ENCODE data around the gene TTLL3.

The TTLL3 gene

GRCh38 chr3:9781551-9781950, 28.5 kb upstream of the TTLL3 start:
- H3K4me3 ChIP-seq (replicated peaks in 1 of 2; ENCODE audit: low read depth in 2 of 2, low read length in 2 of 2), result no peak overlapping the region
- TF ChIP-seq, protein P1, sequence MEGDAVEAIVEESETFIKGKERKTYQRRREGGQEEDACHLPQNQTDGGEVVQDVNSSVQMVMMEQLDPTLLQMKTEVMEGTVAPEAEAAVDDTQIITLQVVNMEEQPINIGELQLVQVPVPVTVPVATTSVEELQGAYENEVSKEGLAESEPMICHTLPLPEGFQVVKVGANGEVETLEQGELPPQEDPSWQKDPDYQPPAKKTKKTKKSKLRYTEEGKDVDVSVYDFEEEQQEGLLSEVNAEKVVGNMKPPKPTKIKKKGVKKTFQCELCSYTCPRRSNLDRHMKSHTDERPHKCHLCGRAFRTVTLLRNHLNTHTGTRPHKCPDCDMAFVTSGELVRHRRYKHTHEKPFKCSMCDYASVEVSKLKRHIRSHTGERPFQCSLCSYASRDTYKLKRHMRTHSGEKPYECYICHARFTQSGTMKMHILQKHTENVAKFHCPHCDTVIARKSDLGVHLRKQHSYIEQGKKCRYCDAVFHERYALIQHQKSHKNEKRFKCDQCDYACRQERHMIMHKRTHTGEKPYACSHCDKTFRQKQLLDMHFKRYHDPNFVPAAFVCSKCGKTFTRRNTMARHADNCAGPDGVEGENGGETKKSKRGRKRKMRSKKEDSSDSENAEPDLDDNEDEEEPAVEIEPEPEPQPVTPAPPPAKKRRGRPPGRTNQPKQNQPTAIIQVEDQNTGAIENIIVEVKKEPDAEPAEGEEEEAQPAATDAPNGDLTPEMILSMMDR (IDR thresholded peaks at IDR 0.05; ENCODE audit: low read depth, low read length), result no peak
- DNase-seq (ENCODE audit: low read depth in 2 of 2), result no peak

- TF ChIP-seq, protein P1 (IDR thresholded peaks at IDR 0.05; ENCODE audit: low read depth, low read length), result no peak
- DNase-seq (ENCODE audit: low read depth in 2 of 2), result no peak
- no peak overlapping the region for H3K4me3 ChIP-seq (replicated peaks in 1 of 2; ENCODE audit: low read depth in 2 of 2, low read length in 2 of 2)
Observed at GRCh38 chr3:9781978-9782603, 28.0 kb upstream of the TTLL3 start.

DNA sequence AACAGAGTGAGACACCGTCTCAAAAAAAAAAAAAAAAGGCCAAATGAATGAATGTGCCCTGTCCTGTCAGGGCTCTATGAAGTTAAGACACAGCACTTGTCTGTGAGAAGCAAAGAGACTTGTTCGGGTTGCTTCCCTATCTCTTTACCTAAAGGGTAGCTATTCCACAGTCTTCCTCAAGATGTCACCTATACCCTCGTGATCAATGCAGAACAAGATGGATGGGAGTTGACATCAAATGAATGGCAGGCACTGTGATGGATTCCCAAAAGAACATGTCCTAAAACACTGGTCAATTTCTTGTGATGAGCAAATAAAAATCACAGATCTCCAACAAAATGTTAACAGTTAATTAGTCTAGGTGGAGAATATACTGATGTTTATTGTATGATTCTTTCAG, 27.3 kb upstream of the TTLL3 start:
- H3K4me3 ChIP-seq (replicated peaks in 1 of 2; ENCODE audit: low read depth in 2 of 2, low read length in 2 of 2), result no peak overlapping the region
- TF ChIP-seq, protein P1 (IDR thresholded peaks at IDR 0.05; ENCODE audit: low read depth, low read length), result no peak
- DNase-seq (ENCODE audit: low read depth in 2 of 2), result no peak

- TF ChIP-seq, protein P1 (IDR thresholded peaks at IDR 0.05; ENCODE audit: low read depth, low read length), result no peak
- H3K4me3 ChIP-seq (replicated peaks in 1 of 2; ENCODE audit: low read depth in 2 of 2, low read length in 2 of 2), result no peak overlapping the region
- DNase-seq (ENCODE audit: low read depth in 2 of 2), result no peak
Observed at GRCh38 chr3:9783954-9784353, 26.1 kb upstream of the TTLL3 start.

- TF ChIP-seq, protein P1 (IDR thresholded peaks at IDR 0.05; ENCODE audit: low read depth, low read length), result no peak
- DNase-seq (ENCODE audit: low read depth in 2 of 2), result peak in 1 of 2 donors; percentile 52
- no peak overlapping the region for H3K4me3 ChIP-seq (replicated peaks in 1 of 2; ENCODE audit: low read depth in 2 of 2, low read length in 2 of 2)
Observed at GRCh38 chr3:9784965-9785364, 25.1 kb upstream of the TTLL3 start.

- no peak overlapping the region for H3K4me3 ChIP-seq (replicated peaks in 1 of 2; ENCODE audit: low read depth in 2 of 2, low read length in 2 of 2)
- TF ChIP-seq, protein P1 (IDR thresholded peaks at IDR 0.05; ENCODE audit: low read depth, low read length), result no peak
- no peak for DNase-seq (ENCODE audit: low read depth in 2 of 2)
Observed at GRCh38 chr3:9785602-9786001, 24.5 kb upstream of the TTLL3 start.

- TF ChIP-seq, protein P1 (IDR thresholded peaks at IDR 0.05; ENCODE audit: low read depth, low read length), result no peak
- DNase-seq (ENCODE audit: low read depth in 2 of 2), result no peak
- H3K4me3 ChIP-seq (replicated peaks in 1 of 2; ENCODE audit: low read depth in 2 of 2, low read length in 2 of 2), result no peak overlapping the region
Observed at GRCh38 chr3:9786209-9786739, 23.8 kb upstream of the TTLL3 start.

Data from cardiac fibroblast (primary cell).